NCI-H748 treated with DMSO at 0.1 percent for 48 hours (cell line): ENCODE results near the gene PHF13.

Experiments
- DNase-seq: peaks from one replicate; lab custom pipeline; 2025; lab: John Stamatoyannopoulos, UW

PHF13 gene

DNA sequence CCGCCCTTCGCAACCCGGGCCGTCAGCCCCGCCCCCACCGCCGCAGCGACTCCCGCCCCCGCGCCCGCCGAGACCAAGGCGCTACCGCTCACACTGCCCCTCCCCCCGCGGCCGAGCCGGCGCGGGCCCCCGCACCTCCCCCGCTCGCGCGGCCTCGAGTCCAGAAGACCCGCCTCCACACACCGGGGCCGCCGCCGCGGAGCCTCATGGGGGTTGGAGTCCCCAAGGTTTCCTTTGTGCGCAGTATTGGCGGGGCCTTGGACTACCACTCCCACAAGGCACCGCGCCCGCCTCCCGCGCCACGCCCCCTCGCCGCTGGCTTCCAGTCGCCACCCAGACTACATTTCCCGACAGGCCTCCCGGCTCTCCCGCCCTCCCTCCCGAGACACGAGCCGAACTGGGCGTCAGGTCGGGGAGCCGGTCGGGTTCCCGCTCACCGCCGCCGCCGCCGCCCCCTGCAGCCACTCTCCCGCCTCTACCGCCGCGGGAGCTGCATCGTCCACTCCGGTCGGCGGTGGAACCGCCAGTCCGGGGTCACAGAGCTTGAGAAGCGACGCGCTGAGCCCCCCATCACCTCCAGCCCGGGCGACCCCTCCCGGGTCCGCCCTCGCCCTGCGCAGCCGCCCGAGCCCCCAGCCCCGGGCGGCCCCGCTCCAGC lies at the start of gene PHF13:
PHF13 (plus strand) TSS at position 371 of the 658 bp plus-strand sequence. CDS start 336 bp downstream, outside the sequence.
- DNase-seq: peak; percentile 90

- DNase-seq: no peak
Measured at GRCh38 chr1:6569033-6569432, 44.5 kb upstream of the PHF13 start.

DNA sequence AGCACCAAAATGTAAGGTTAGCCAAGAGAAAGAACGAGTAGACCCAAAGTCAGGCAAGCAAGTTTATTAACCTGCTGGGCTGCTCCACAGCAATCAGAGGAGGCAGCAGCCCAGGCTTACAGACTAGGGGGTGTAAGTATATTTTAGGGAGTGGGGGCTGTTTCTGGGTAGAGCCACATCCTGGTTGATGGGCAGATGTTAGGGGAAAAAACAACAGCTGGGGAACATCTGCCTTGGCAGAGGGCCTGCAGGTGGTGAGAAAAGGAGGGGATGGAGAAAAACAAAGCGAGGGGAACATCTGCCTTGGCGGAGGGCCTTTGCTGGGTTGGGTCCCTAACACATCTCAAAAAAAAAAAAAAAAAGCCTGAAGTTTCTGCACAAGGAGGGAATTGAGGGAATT lies 43.4 kb upstream of the PHF13 start:
- no peak for DNase-seq

DNA sequence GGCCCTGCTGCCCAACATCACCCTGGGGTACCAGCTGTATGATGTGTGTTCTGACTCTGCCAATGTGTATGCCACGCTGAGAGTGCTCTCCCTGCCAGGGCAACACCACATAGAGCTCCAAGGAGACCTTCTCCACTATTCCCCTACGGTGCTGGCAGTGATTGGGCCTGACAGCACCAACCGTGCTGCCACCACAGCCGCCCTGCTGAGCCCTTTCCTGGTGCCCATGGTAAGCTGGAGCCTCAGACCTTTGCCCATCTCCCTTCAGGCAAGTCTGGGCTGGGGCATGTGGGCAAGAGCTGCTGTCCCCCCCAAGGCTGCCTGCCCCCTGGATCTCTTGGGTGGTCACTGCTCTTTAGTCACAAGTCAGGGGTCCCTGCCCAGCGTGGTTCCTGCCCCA lies 42.5 kb upstream of the PHF13 start:
- DNase-seq: no peak

DNA sequence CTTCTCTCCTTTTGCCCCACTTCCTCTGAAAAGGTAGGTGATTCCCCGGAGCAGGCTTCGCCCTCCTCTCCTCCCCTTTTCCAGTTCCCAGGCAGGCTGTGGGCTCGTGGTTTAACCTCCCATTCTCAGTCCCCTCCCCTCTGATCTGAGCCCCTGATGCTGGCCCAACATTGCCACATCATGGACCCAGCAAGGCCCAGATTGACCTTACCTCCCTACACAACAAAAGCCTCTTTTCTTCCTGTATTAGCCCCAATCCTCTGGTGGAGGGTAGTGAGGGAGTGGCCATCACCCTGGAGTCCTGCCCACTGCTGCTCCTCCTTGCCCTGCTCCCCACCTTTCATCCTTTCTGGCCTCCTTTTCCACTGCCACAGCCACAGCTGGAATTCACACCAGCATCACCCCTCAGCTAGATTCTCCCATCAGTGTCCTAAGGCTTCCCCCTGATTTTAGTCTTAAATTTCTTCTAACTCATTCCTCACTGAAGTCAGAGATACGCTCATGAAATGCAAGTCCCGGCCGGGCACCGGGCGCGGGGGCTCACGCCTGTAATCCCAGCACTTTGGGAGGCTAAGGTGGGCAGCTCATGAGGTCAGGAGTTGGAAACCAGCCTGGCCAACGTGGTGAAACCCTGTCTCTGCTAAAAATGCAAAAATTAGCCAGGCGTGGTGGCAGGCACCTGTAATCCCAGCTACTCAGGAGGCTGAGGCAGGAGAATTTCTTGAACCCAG lies 40.7 kb upstream of the PHF13 start:
- no peak for DNase-seq

DNA sequence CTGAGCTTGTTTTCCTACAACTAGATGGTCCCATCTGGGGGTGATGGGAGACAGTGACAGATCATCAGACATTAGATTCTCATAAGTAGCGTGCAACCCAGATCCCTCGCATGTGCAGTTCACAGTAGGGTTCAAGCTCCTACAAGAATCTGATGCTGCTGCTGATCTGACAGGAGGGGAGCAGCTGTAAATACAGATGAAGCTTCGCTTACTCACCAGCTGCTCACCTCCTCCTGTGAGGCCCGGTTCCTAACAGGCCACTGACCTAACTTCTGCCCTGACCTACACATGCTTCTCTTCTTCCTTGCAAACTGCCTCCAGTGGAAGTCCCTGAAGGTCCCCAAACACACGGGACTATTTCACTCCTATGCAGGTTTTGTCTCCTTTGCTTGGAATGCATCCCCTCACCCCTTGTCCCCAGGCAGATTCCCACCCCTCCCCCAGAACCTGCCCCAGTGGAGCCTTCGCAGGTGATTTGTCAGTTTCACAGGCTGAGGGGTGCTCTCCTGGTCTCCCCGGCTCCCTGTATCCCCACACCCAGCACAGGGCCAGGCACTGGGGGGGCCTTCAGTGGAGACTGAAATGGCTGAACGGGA lies 39.4 kb upstream of the PHF13 start:
- no peak for DNase-seq

- DNase-seq: no peak
Measured at GRCh38 chr1:6574818-6575217, 38.7 kb upstream of the PHF13 start.

DNA sequence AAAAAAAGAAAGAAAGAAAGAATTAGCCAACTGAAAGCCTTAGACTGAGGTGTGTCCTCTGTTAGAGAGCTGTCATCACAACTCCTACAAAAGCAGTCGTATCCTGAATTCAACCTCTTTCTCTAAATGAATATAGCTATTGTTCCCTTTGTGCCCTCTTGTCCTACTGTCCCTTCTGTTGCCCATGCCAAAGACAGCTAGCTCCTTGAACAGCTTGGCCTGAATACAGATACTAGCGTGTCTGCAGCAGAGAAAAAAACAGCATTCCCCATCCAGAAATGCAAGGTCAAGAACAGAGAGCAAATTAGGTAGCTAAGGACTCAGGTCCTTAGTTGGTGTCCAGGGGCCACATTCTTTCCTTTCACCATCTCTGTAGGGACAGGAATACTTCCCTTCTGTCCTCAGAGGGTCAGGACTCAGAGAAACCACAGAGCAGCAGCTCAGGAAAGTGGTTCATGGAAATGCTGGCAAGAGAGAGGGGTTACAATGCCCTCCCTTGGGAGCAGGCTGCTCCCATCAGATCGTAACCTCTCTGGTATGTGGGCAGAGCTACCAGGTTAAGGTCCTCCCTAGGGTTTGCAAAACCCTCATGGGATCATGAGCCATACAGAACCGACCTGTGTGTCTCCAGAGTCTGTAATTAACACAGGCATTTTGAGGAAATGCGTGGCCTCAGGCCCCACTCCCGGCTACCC lies 35.6 kb upstream of the PHF13 start:
- DNase-seq: no peak

- DNase-seq: no peak
Measured at GRCh38 chr1:6578624-6579373, 34.7 kb upstream of the PHF13 start.

- peak; percentile 83 for DNase-seq
Measured at GRCh38 chr1:6579374-6580118, 34.0 kb upstream of the PHF13 start, which contains the start of gene ZBTB48. TSS of gene ZBTB48 (plus strand) at chr1:6579994. CDS start at chr1:6580610, 616 bp downstream.

- DNase-seq: no peak
Measured at GRCh38 chr1:6580119-6580592, 33.4 kb upstream of the PHF13 start.

- no peak for DNase-seq
Measured at GRCh38 chr1:6580593-6581409, 32.7 kb upstream of the PHF13 start.

- no peak for DNase-seq
Measured at GRCh38 chr1:6581561-6582305, 31.8 kb upstream of the PHF13 start.

GRCh38 chr1:6582370-6582769 lies 31.2 kb upstream of the PHF13 start:
- no peak for DNase-seq

DNA sequence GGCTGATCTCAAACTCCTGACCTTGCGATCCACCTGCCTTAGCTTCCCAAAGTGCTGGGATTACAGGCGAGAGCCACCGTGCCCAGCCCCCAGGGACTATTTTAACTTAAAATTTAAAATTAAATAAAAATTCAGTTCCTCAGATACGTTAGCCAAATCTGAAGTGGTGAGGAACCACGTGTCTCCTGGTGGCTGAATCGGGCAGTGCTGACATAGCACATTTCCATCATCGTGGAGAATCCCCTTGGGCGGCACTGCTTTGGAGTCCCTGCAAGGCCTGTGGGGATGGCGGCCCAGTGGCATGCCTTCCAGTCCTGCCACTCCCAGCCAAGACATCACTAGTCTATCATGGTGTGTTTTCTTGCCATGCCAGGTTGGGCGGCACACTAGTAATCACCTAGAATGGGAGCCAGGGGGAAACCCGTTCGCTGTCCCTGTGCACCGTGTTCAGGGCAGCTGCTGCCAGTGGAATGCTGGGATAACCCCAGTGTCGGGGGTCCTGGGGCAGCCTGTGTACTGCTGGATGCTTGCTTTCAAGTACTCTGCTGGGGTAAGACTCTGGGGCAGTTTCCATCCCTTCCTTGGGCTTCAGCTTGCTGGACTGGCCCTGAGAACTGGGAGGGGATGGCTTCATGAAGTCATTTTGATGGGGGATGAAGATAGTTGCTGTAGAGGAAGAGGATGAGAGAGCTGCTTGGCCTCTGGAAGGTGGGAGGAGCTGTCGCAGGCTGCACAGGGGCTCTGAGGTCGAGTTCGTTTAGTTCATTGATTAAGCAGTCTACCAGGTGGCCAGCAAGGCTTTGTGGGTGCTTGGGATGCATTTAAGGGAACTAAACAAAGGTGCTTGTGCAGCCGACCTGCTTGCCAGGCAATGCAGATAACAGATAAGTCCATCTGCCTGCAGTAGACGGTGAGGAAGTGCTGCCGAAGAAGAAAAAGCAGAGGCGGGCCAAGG lies 29.1 kb upstream of the PHF13 start:
- no peak for DNase-seq

DNA sequence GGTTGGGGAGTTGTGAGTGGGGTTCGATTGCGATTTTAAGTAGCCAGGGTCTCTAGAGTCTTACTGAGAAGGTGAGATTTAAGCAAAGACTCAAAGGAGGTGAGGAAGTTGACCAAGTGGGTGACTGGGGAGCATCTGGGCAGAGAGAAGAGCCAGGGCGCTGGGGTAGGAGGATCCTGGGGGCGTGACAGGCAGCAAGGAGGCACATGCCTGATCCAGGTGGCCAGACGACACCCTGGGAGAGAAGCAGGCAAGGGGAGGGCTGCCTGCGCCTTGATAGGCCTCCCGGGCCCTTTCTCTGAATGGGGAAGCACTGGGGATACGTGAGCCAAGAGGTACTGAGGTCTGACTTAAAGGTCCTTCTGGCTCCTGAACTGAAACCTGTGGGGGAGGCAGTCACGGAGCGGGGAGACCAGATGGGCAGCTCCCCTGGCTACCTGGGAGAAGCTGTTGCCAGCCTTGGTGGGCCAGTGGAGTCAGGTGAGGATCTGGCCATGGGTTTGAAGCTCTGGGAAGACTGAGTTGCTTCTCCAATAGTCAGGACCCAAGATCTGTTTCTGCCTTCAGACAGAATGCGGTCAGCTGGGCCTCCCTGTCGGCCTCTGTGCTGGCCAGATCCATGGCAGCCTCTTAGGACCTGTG lies 28.3 kb upstream of the PHF13 start:
- DNase-seq: no peak

DNA sequence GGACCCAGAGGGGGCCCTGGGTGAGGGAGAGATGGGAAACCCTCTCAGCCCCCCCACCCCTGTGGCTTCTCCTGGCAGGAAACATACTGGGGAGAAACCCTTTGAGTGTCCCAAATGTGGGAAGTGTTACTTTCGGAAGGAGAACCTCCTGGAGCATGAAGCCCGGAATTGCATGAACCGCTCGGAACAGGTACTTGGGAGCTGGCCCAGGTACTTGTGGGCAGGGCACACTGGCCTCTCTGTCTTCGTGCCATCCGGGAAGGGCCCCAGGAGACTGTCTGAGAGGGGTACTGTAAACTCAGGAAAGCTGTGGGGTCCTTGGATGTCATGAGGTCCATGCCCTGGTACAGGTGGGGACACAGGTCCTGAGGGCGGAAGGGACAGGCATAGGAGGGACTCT lies 27.7 kb upstream of the PHF13 start:
- DNase-seq: no peak

- DNase-seq: no peak
Measured at GRCh38 chr1:6586404-6586816, 27.1 kb upstream of the PHF13 start.
